Neural cell (in vitro differentiated cells): ENCODE data around the gene ADGRE2. TPM values are rescaled to one million over a fixed set of nuclear protein-coding genes. Genes with fewer than 3 reads are reported as not detected.

Source experiments
- H2AFZ ChIP-seq: fragments of 200-600, 300-800 bp; sonication (generic), shearing (Covaris generic); 2 replicates; pipeline ENCODE4 v1.6.0; 2014; ENCODE audit warnings: low read depth, mild to moderate bottlenecking, antibody characterized with exemption, low read length, moderate library complexity
- H3F3A ChIP-seq: fragments of 200-600 bp; shearing (Covaris generic); 2 replicates; pipeline ENCODE4 v1.6.1; 2016; ENCODE audit warnings: mild to moderate bottlenecking, moderate library complexity, mixed read lengths, antibody characterized with exemption, low read length; ENCODE audit not compliant: insufficient read depth, poor library complexity, severe bottlenecking
- H3K27ac ChIP-seq: fragments of 200-600, 300-800 bp; sonication (generic), shearing (Covaris generic); 2 replicates; pipeline ENCODE4 v1.5.1; 2014; ENCODE audit warnings: mild to moderate bottlenecking, low read length, moderate library complexity
- H3K27me3 ChIP-seq: fragments of 300-800, 200-600 bp; sonication (generic), shearing (Covaris generic); 2 replicates; pipeline ENCODE4 v1.6.0; 2014; ENCODE audit warnings: mild to moderate bottlenecking, low read depth, low read length, moderate library complexity; ENCODE audit not compliant: insufficient read depth
- H3K36me3 ChIP-seq: fragments of 300-800, 200-600 bp; sonication (generic), shearing (Covaris generic); 2 replicates; pipeline ENCODE4 v1.5.1; 2014; ENCODE audit warnings: mild to moderate bottlenecking, antibody characterized with exemption, low read length, moderate library complexity; ENCODE audit not compliant: insufficient read depth
- H3K4me2 ChIP-seq: fragments of 300-800, 200-600 bp; sonication (generic), shearing (Covaris generic); 2 replicates; pipeline ENCODE4 v1.6.0; 2014; ENCODE audit warnings: mild to moderate bottlenecking, low read length
- H3K4me3 ChIP-seq: fragments of 300-800, 200-600 bp; sonication (generic), shearing (Covaris generic); 2 replicates; pipeline ENCODE4 v1.5.1; 2014; ENCODE audit warnings: mild to moderate bottlenecking, low read length, moderate library complexity
- H3K79me2 ChIP-seq: fragments of 200-600 bp; shearing (Covaris generic); replicated peaks from 2 replicates; pipeline ENCODE4 v1.6.0; 2014; ENCODE audit warnings: mild to moderate bottlenecking, low read length, moderate library complexity; ENCODE audit not compliant: insufficient read depth
- H3K9ac ChIP-seq: fragments of 300-800, 200-600 bp; sonication (generic), shearing (Covaris generic); 2 replicates; pipeline ENCODE4 v1.6.1; 2016; ENCODE audit warnings: mild to moderate bottlenecking, low read length, mixed read lengths
- H3K9me2 ChIP-seq: fragments of 200-600 bp; shearing (Covaris generic); 2 replicates; pipeline ENCODE4 v1.6.1; 2016; ENCODE audit warnings: mild to moderate bottlenecking, low read length, mixed read lengths; ENCODE audit not compliant: insufficient read depth
- H3K9me3 ChIP-seq: fragments of 200-600, 300-800 bp; sonication (generic), shearing (Covaris generic); 2 replicates; pipeline ENCODE4 v1.6.1; 2016; ENCODE audit warnings: mild to moderate bottlenecking, mixed run types, low read length, moderate library complexity, mixed read lengths
- H4K20me1 ChIP-seq: fragments of 200-600 bp; shearing (Covaris generic); 2 replicates; pipeline ENCODE4 v1.6.1; 2016; ENCODE audit warnings: mild to moderate bottlenecking, mixed run types; ENCODE audit not compliant: insufficient read depth
- CTCF ChIP-seq: fragments of 450-650 bp; IDR thresholded peaks from 2 replicates; pipeline ENCODE4 v1.5.1; 2014; ENCODE audit warnings: antibody characterized with exemption, mild to moderate bottlenecking, moderate library complexity; ENCODE audit not compliant: poor library complexity, severe bottlenecking
- EP300 ChIP-seq: fragments of 450-650 bp; conservative IDR thresholded peaks from 2 replicates; pipeline ENCODE4 v1.6.1; 2014; ENCODE audit warnings: antibody characterized with exemption, mild to moderate bottlenecking, moderate library complexity; ENCODE audit not compliant: poor library complexity, severe bottlenecking
- EZH2 ChIP-seq: fragments of 200-600, 300-800 bp; shearing (Covaris generic), sonication (generic); IDR thresholded peaks from 2 replicates; pipeline ENCODE4 v1.6.1; 2014; ENCODE audit warnings: antibody characterized with exemption, low read length, borderline replicate concordance, mild to moderate bottlenecking; ENCODE audit not compliant: insufficient read depth, poor library complexity, severe bottlenecking
- MXI1 ChIP-seq: fragments of 450-650 bp; conservative IDR thresholded peaks from 2 replicates; pipeline ENCODE4 v1.6.1; 2014; ENCODE audit warnings: antibody characterized with exemption, mild to moderate bottlenecking; ENCODE audit not compliant: poor library complexity, severe bottlenecking
- POLR2AphosphoS5 ChIP-seq: IDR thresholded peaks from 2 replicates; pipeline ENCODE4 v1.6.1; 2012
- RAD21 ChIP-seq: fragments of 450-650 bp; conservative IDR thresholded peaks from 2 replicates; pipeline ENCODE4 v1.6.1; 2014; ENCODE audit warnings: antibody characterized with exemption, mild to moderate bottlenecking, moderate library complexity
- REST ChIP-seq: IDR thresholded peaks from 2 replicates; pipeline ENCODE4 v1.6.1; 2012; ENCODE audit warnings: borderline replicate concordance
- SMC3 ChIP-seq: fragments of 450-650 bp; conservative IDR thresholded peaks from 2 replicates; pipeline ENCODE4 v1.6.1; 2014; ENCODE audit warnings: antibody characterized with exemption, mild to moderate bottlenecking, moderate library complexity; ENCODE audit not compliant: poor library complexity
- TAF1 ChIP-seq: IDR thresholded peaks from 2 replicates; pipeline ENCODE4 v1.6.1; 2012; ENCODE audit warnings: low read depth
- polyA plus RNA-seq: library from polyadenylated mRNA; depleted of rRNA; stranded (reverse); fragments of >200 nt; gene quantifications from 2 replicates; pipeline ENCODE4 v1.2.3, GENCODE V29; 2014

ADGRE2 gene
- polyA plus RNA-seq, 1 donor from 2014 or later: not detected

GRCh38 chr19:14809272-14810057 is 31.1 kb upstream of the ADGRE2 start:
- H4K20me1 ChIP-seq: no peaks in the 10 kb centered on the region
- H3K79me2 ChIP-seq: no peaks in the 10 kb centered on the region
- H3F3A ChIP-seq: no peaks in the 10 kb centered on the region
- H3K27ac ChIP-seq: no peak overlapping the region
- no peaks in the 10 kb centered on the region for H3K36me3 ChIP-seq
- H2AFZ ChIP-seq: no peak overlapping the region
- no peaks in the 10 kb centered on the region for H3K9me3 ChIP-seq
- H3K9me2 ChIP-seq: no peaks in the 10 kb centered on the region
- no peak overlapping the region for H3K4me3 ChIP-seq
- TF ChIP-seq RAD21: no peak
- TF ChIP-seq TAF1: no peak
- TF ChIP-seq REST: no peak
- TF ChIP-seq CTCF: no peak
- TF ChIP-seq EP300: no peak
- TF ChIP-seq POLR2AphosphoS5: no peak
- no peak for TF ChIP-seq MXI1
- no peak for TF ChIP-seq SMC3
- TF ChIP-seq EZH2: no peak
- H3K4me2 ChIP-seq: no peak overlapping the region
- H3K27me3 ChIP-seq: no peaks in the 10 kb centered on the region
- no peak overlapping the region for H3K9ac ChIP-seq

GRCh38 chr19:14804765-14805164 is 26.4 kb upstream of the ADGRE2 start:
- Histone ChIP-seq H4K20me1 (no peaks in the 10 kb centered on the region), H3K9me2 (no peaks in the 10 kb centered on the region), H2AFZ (no peak overlapping the region), H3K36me3 (no peaks in the 10 kb centered on the region), H3K27ac (no peak overlapping the region), H3K4me3 (no peak overlapping the region), H3K9ac (no peak overlapping the region), H3F3A (no peaks in the 10 kb centered on the region), H3K9me3 (no peaks in the 10 kb centered on the region), H3K27me3 (no peaks in the 10 kb centered on the region), H3K79me2 (no peaks in the 10 kb centered on the region), H3K4me2 (no peak overlapping the region)
- TF ChIP-seq CTCF (no peak), TAF1 (no peak), RAD21 (no peak), POLR2AphosphoS5 (no peak), REST (no peak), EP300 (no peak), EZH2 (no peak), SMC3 (no peak), MXI1 (no peak)
